K562 (cell line): Measurements from ENCODE around the gene TRA2B. TPM values are rescaled to one million over a fixed set of nuclear protein-coding genes. Genes with fewer than 3 reads are reported as not detected.
A peak's percentile ranks its signal among the peaks of the same experiment; 100 is the strongest.

Experiments
- ATAC-seq: fragments of 200-7000 bp; cut with Tn5 transposase; 3 replicates; pipeline ENCODE4 v1.9.1; 2020; ENCODE audit warnings: moderate library complexity
- BruUV-seq: library from RNA; stranded (reverse); fragments of 400-500 nt; replicated peaks from 2 replicates; lab custom pipeline; 2021; lab: Mats Ljungman, UMichigan
- CTCF ChIA-PET: fragments of 300-600 bp; formaldehyde crosslinking; extraction: SDS; loops from one replicate; lab custom pipeline; 2021; ENCODE audit warnings: low intra/inter-chr PET ratio; lab: Yijun Ruan, JAX
- POLR2A ChIA-PET: fragments of 300-600, 350-650 bp; sonication (Branson Sonifier 250); formaldehyde crosslinking; extraction: SDS; loops from one replicate; lab custom pipeline; 2021; ENCODE audit warnings: antibody characterized with exemption, inconsistent platforms; lab: Yijun Ruan, JAX
- DNase-seq, 4 experiments: peaks; one replicate each; pipeline versions ENCODE4 v3.0.0 to v3.0.0-alpha.2; 2011 to 2018; ENCODE audit warnings: low spot score in 3 of 4, mixed read lengths in 3 of 4; ENCODE audit errors: extremely low read depth in 1 of 4
- FAIRE-seq: peaks from 2 replicates; lab custom pipeline; 2011; peaks lifted over from hg19 to GRCh38; lab: Jason Lieb, UNC
- H2AFZ ChIP-seq: 2 replicates; pipeline ENCODE4 v1.6.0; 2011; ENCODE audit warnings: low read depth, low read length, control low read depth, inconsistent platforms
- H3K27ac ChIP-seq: fragments of 200-600 bp; 3 replicates; pipeline ENCODE4 v1.8.0; 2011; ENCODE audit warnings: low read depth, mild to moderate bottlenecking, control low read depth, inconsistent platforms, low read length, moderate library complexity, mixed read lengths; ENCODE audit errors: extremely low read depth
- H3K27me3 ChIP-seq, 2 experiments: fragments of 300-600 bp in 1 of 2; 2 replicates in 1 of 2; 3 replicates in 1 of 2; pipeline versions ENCODE4 v1.6.0 to v1.8.0; 2011; ENCODE audit warnings: inconsistent platforms in 2 of 2, low read length in 2 of 2, mild to moderate bottlenecking in 1 of 2, mixed read lengths in 1 of 2, moderate library complexity in 1 of 2; ENCODE audit not compliant: control insufficient read depth in 2 of 2, insufficient read depth in 2 of 2
- H3K36me3 ChIP-seq: fragments of 300-600 bp; 3 replicates; pipeline ENCODE4 v1.8.0; 2011; ENCODE audit warnings: mild to moderate bottlenecking, low read length, inconsistent platforms; ENCODE audit not compliant: control insufficient read depth, insufficient read depth
- H3K4me1 ChIP-seq, 2 experiments: fragments of 200-600 bp in 1 of 2; replicated peaks in 1 of 2; 2 replicates in 1 of 2; 3 replicates in 1 of 2; pipeline versions ENCODE4 v1.5.1 to v1.8.0; 2011; ENCODE audit warnings: inconsistent platforms in 2 of 2, low read length in 2 of 2, mild to moderate bottlenecking in 1 of 2, mixed read lengths in 1 of 2, moderate library complexity in 1 of 2; ENCODE audit not compliant: control insufficient read depth in 2 of 2, insufficient read depth in 2 of 2
- H3K4me2 ChIP-seq: 2 replicates; pipeline ENCODE4 v1.6.1; 2011; ENCODE audit warnings: low read length, control low read depth, inconsistent platforms, mixed read lengths; ENCODE audit not compliant: insufficient read depth
- H3K4me3 ChIP-seq: fragments of 200-600 bp; sonication (generic), shearing (Covaris generic); 2 replicates; pipeline ENCODE4 v1.5.1; 2016; ENCODE audit warnings: control low read depth, inconsistent platforms
- H3K79me2 ChIP-seq: fragments of 200-600 bp; 3 replicates; pipeline ENCODE4 v1.8.0; 2011; ENCODE audit warnings: low read length, inconsistent platforms; ENCODE audit not compliant: control insufficient read depth, insufficient read depth
- H3K9ac ChIP-seq, 2 experiments: 2 replicates each; pipeline versions ENCODE4 v1.6.0 to v1.6.1; 2011; ENCODE audit warnings: low read depth in 2 of 2, low read length in 2 of 2, control low read depth in 1 of 2, inconsistent platforms in 1 of 2, mild to moderate bottlenecking in 1 of 2, mixed read lengths in 1 of 2; ENCODE audit not compliant: insufficient read depth in 1 of 2
- H3K9me1 ChIP-seq: one replicate; pipeline ENCODE4 v1.6.0; 2011; ENCODE audit warnings: inconsistent platforms, mild to moderate bottlenecking, low read length, moderate library complexity; ENCODE audit not compliant: control insufficient read depth, insufficient read depth
- H3K9me3 ChIP-seq: replicated peaks from 2 replicates; pipeline ENCODE4 v1.5.1; 2011; ENCODE audit warnings: low read depth, low read length, inconsistent platforms; ENCODE audit not compliant: control insufficient read depth, insufficient read depth
- H4K20me1 ChIP-seq: replicated peaks from 2 replicates; pipeline ENCODE4 v1.6.1; 2011; ENCODE audit warnings: low read length, inconsistent platforms, mixed read lengths; ENCODE audit not compliant: control insufficient read depth, insufficient read depth
- ARID1B ChIP-seq: fragments of 450-650 bp; IDR thresholded peaks from 2 replicates; pipeline ENCODE4 v1.6.1; 2016; ENCODE audit warnings: antibody characterized with exemption, mild to moderate bottlenecking, inconsistent platforms
- JUN ChIP-seq, 2 experiments: sonication (generic) in 1 of 2; formaldehyde crosslinking in 1 of 2; IDR thresholded peaks; 2 replicates each; pipeline versions ENCODE4 v1.6.1 to v1.8.0; 2012 to 2022; ENCODE audit warnings: borderline replicate concordance in 2 of 2, mild to moderate bottlenecking in 2 of 2, improper control_type of control experiment in 1 of 2, low read depth in 1 of 2, low read length in 1 of 2, missing genetic modification reagents in 1 of 2
- JUND ChIP-seq, 2 experiments: IDR thresholded peaks; 2 replicates in 1 of 2; 3 replicates in 1 of 2; pipeline ENCODE4 v1.6.1; 2011; ENCODE audit warnings: borderline replicate concordance in 2 of 2, low read depth in 2 of 2, low read length in 2 of 2, improper control_type of control experiment in 1 of 2, missing biosample characterization in 1 of 2, missing genetic modification characterization in 1 of 2, missing genetic modification reagents in 1 of 2
- NCOR1 ChIP-seq: fragments of 450-650 bp; IDR thresholded peaks from 2 replicates; pipeline ENCODE4 v1.6.1; 2016; ENCODE audit warnings: mild to moderate bottlenecking, moderate library complexity
- POLR2AphosphoS5 ChIP-seq: IDR thresholded peaks from 2 replicates; pipeline ENCODE4 v1.6.1; 2011; ENCODE audit warnings: mild to moderate bottlenecking, low read depth, low read length, moderate library complexity; ENCODE audit not compliant: control insufficient read depth, insufficient read depth
- RBM22 ChIP-seq: fragments of 200-400 bp; formaldehyde crosslinking; IDR thresholded peaks from 2 replicates; pipeline ENCODE4 v1.6.1; 2018; ENCODE audit warnings: low read length, low read depth; ENCODE audit not compliant: poor library complexity, severe bottlenecking
- SMAD3 ChIP-seq: fragments of 450-650 bp; formaldehyde crosslinking; conservative IDR thresholded peaks from 2 replicates; pipeline ENCODE4 v1.4.0; 2020; ENCODE audit warnings: mild to moderate bottlenecking
- TBL1XR1 ChIP-seq, 2 experiments: IDR thresholded peaks; 2 replicates each; pipeline ENCODE4 v1.6.1; 2012; ENCODE audit warnings: improper control_type of control experiment in 2 of 2, low read length in 2 of 2, mild to moderate bottlenecking in 1 of 2
- TCF3 ChIP-seq: sonication (generic); formaldehyde crosslinking; IDR thresholded peaks from 2 replicates; pipeline ENCODE4 v1.4.0; 2020; ENCODE audit warnings: mild to moderate bottlenecking, missing genetic modification reagents
- ZNF384 ChIP-seq: IDR thresholded peaks from 2 replicates; pipeline ENCODE4 v1.6.1; 2012; ENCODE audit warnings: low read depth, low read length, improper control_type of control experiment
- ZNF77 ChIP-seq: fragments of 250-450 bp; sonication (Bioruptor Pico); IDR thresholded peaks from 2 replicates; pipeline ENCODE4 v1.5.0; 2020
- WGBS: fragments of 100-300 bp; shearing (Covaris generic); methylation state at CpG from one replicate; pipeline ENCODE4 v1.1.6; 2016; ENCODE audit warnings: low coverage, mixed read lengths; ENCODE audit not compliant: insufficient coverage; ENCODE audit errors: missing lambda C conversion rate; 5-methylcytosine and 5-hydroxymethylcytosine counted together
- in situ Hi-C: fragments of 300-500 bp; cut with MboI; formaldehyde crosslinking; loops from 4 replicates; pipeline ENCODE4 v1.15.0; 2018; ENCODE audit warnings: inconsistent platforms, mixed read lengths
- intact Hi-C: fragments of 100-400 bp; cut with micrococcal nuclease; formaldehyde crosslinking; loops from 2 replicates; pipeline ENCODE4 v1.14.2; 2022
- polyA plus RNA-seq, 8 experiments: library from polyadenylated mRNA; depleted of rRNA in 4 of 8; stranded (reverse) in 5 of 8; unstranded in 3 of 8; fragments of >200 nt; fragmentation: Nextera tagmentation in 2 of 8; fragmentation: Illumina TruSeq in 1 of 8; extraction: Ambion mirVana in 2 of 8; extraction: Trizol in 1 of 8; gene quantifications; 2 replicates each; pipeline versions ENCODE4 v1.2.1 to v1.2.3, GENCODE V29; 2011 to 2014; ENCODE audit warnings: inconsistent platforms in 1 of 8, missing spikeins in 1 of 8
- total RNA-seq, 7 experiments: library from RNA; depleted of rRNA in 6 of 7; stranded (reverse); fragments of >200 nt in 6 of 7; fragmentation: Illumina TruSeq in 2 of 7; extraction: Trizol in 2 of 7; gene quantifications; 2 replicates each; pipeline versions ENCODE4 v1.2.1 to v1.2.3, GENCODE V29; 2011 to 2021; ENCODE audit warnings: low replicate concordance in 1 of 7
- TF ChIP-seq, protein P1 (sequence below), 2 experiments: fragments of 250-450 bp in 1 of 2; fragments of 450-650 bp in 1 of 2; sonication (Bioruptor Pico) in 1 of 2; IDR thresholded peaks; 2 replicates each; pipeline versions ENCODE4 v1.6.1 to v1.8.0; 2016 to 2021; ENCODE audit warnings: mild to moderate bottlenecking in 2 of 2, moderate library complexity in 2 of 2, missing compliant biosample characterization in 1 of 2, missing genetic modification characterization in 1 of 2
- TF ChIP-seq, protein P2 (sequence below): fragments of 450-650 bp; formaldehyde crosslinking; IDR thresholded peaks from 2 replicates; pipeline ENCODE4 v1.4.0; 2020; ENCODE audit warnings: mild to moderate bottlenecking, mixed read lengths
- TF ChIP-seq, protein P3 (sequence below): sonication (generic); IDR thresholded peaks from 2 replicates; pipeline ENCODE4 v1.6.1; 2016

Gene TRA2B
- total and polyA plus RNA-seq, 9 of the 15 experiments (the other 6 are each of a cell fraction or from before 2014, with no cell fraction given), result 105 to 411 (median 278) TPM

DNA sequence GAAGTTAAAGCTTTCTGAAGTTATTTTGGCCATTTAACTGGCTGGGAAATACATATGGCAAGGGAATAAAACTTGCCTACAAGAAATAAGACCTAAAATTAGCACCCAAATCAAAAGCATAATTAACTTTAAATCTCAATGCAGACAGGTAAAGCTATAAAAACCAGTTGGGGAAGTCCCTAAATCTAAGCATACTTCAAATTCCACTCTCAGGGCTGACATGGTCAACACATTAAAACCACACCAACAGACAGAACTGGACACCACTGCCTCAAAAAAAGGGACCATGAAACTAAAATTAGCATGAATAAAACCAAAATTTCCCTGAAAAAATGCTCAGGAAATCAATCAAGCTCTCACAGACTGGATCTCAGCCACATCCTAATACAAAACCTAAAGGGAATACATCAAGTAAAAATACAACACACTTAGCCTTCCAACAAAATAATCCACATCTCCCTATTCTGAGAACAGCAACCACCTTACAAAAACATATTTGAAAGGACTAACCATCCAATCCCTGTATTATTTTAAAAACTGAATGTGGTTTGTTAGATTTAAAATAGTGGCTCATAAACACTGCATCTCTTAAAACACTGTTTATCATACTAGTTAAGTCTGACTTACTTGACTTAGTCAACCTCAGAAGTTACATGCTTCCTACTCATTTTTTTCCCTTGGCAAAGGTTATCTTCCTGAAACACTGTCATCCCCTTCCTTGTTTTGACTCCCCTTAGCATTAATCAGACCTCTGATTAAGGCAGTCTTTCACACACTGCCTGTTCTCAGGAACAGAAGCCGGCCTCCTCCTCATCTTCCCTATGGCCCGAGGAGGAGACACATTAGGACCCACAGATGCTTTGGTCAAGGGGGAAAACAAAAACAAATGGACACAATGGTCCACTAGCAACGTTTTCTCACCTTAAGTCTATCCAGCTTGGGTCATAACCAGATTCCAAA lies 8.3 kb downstream of the TRA2B start:
- H4K20me1 ChIP-seq, result peaks cover 94% of the 10 kb centered on the region
- no peak overlapping the region for H2AFZ ChIP-seq
- peaks cover 3% of the 10 kb centered on the region for H3K9me1 ChIP-seq
- no peak overlapping the region for H3K4me3 ChIP-seq
- CTCF ChIA-PET, result no interaction called here
- DNase-seq (peak in 2 of 4 experiments; percentile 44 to 55), FAIRE-seq (peak; percentile 66), ATAC-seq (peak; percentile 36)
- WGBS, result 7% methylated on average over 3 of the region's 3 CpGs
- peak overlapping the region in 1 of 2 experiments; percentile 15; a peak in 1 of 4 replicates for H3K9ac ChIP-seq
- H3K27ac ChIP-seq, result no peak overlapping the region
- H3K4me1 ChIP-seq, result peaks cover 3 to 51% of the 10 kb centered on the region in 2 experiments; a peak in 4 of 5 replicates
- intact Hi-C loops (no loop called here), in situ Hi-C loops (no loop called here)
- no peaks in the 10 kb centered on the region for H3K27me3 ChIP-seq
- no TSS peak for BruUV-seq
- POLR2A ChIA-PET, result interaction anchor here (0.9 to 6.0 kb wide), 5 partner anchors 7 to 269 kb away, joined by 3 to 64 read pairs (median 55); partner anchors contain the start of gene TRA2B
- peaks cover 100% of the 10 kb centered on the region for H3K79me2 ChIP-seq
- H3K4me2 ChIP-seq, result peak overlapping the region; percentile 38
- H3K36me3 ChIP-seq, result peaks cover 98% of the 10 kb centered on the region
- no peaks in the 10 kb centered on the region for H3K9me3 ChIP-seq
- TF ChIP-seq NCOR1 (peak; percentile 65), ZNF77 (CRISPR knock-in tag) (no peak), TCF3 (CRISPR knock-in tag) (peak; percentile 55), TBL1XR1 (IDR thresholded peaks at IDR 0.05; ENCODE audit: low read length in 2 of 2) (peak in 1 of 2 experiments; percentile 46; a peak in 1 of 4 replicates), JUND (IDR thresholded peaks at IDR 0.05; ENCODE audit: borderline replicate concordance, low read depth, low read length) (peak; percentile 17; the same call in 1 of the 2 replicates), JUND (tag; IDR thresholded peaks at IDR 0.05; ENCODE audit: borderline replicate concordance, low read depth, low read length) (no peak), SMAD3 (CRISPR knock-in tag) (no peak), JUN (IDR thresholded peaks at IDR 0.05; ENCODE audit: borderline replicate concordance, low read depth, low read length) (no peak), JUN (CRISPR knock-in tag; IDR thresholded peaks at IDR 0.05; ENCODE audit: borderline replicate concordance) (0 out of 2 replicates have a peak, but pooled peaks have one; percentile 30), RBM22 (peak; percentile 73), ZNF384 (peak; percentile 44; the same call in 1 of the 2 replicates), POLR2AphosphoS5 (peak; percentile 59), ARID1B (peak; percentile 43; the same call in 1 of the 2 replicates)
- TF ChIP-seq, protein P1, sequence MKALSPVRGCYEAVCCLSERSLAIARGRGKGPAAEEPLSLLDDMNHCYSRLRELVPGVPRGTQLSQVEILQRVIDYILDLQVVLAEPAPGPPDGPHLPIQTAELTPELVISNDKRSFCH (CRISPR knock-in tag; IDR thresholded peaks at IDR 0.05), result no peak
- TF ChIP-seq, protein P1 (tag; IDR thresholded peaks at IDR 0.05), result peak; percentile 87; the same call in 1 of the 2 replicates
- TF ChIP-seq, protein P2, sequence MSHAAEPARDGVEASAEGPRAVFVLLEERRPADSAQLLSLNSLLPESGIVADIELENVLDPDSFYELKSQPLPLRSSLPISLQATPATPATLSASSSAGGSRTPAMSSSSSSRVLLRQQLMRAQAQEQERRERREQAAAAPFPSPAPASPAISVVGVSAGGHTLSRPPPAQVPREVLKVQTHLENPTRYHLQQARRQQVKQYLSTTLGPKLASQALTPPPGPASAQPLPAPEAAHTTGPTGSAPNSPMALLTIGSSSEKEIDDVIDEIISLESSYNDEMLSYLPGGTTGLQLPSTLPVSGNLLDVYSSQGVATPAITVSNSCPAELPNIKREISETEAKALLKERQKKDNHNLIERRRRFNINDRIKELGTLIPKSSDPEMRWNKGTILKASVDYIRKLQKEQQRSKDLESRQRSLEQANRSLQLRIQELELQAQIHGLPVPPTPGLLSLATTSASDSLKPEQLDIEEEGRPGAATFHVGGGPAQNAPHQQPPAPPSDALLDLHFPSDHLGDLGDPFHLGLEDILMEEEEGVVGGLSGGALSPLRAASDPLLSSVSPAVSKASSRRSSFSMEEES (CRISPR knock-in tag), result no peak
- TF ChIP-seq, protein P3, sequence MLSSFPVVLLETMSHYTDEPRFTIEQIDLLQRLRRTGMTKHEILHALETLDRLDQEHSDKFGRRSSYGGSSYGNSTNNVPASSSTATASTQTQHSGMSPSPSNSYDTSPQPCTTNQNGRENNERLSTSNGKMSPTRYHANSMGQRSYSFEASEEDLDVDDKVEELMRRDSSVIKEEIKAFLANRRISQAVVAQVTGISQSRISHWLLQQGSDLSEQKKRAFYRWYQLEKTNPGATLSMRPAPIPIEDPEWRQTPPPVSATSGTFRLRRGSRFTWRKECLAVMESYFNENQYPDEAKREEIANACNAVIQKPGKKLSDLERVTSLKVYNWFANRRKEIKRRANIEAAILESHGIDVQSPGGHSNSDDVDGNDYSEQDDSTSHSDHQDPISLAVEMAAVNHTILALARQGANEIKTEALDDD, result peak; percentile 99
